ENCODE results near the gene SYNDIG1L.

SYNDIG1L gene

DNA sequence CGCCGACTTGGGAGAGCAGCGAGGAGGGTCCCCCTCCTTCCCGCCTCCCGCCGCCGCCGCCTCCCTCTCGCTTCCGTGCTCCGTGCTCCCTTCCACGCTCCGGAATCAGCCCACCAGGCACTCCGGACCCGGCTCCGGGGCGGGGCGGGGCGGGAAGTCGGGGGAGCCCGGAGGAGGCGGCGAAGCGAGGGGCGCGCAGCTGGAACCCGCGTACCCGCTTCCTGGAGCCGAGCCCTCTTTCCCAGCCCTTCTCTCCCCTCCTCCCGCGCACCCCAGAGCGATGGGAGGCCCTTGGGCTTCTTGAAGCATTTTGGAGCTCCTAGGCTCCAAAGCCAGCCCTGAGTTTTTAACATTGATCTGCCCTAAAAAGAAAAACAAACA, at the start of gene SYNDIG1L:
Gene SYNDIG1L, minus strand, starts transcription at position 9 of the 381 bp plus-strand sequence. CDS start 16,466 bp downstream, outside the sequence.
- H3K4me3 ChIP-seq (ENCODE audit: low read length), result peak within 1 kb of the TSS; percentile 45
- H3K27ac ChIP-seq (ENCODE audit: low read length), result no peak within 1 kb of the TSS
- H3K36me3 ChIP-seq (ENCODE audit: control insufficient read depth, low read depth, low read length), result no peaks in the 10 kb centered on the region
- H3K9me3 ChIP-seq (ENCODE audit: control insufficient read depth, low read depth, low read length), result no peaks in the 10 kb centered on the region
- H3K4me1 ChIP-seq (ENCODE audit: control insufficient read depth, low read depth, low read length), result peaks cover 41% of the 10 kb centered on the region
- peaks cover 10% of the 10 kb centered on the region for H3K27me3 ChIP-seq (ENCODE audit: control insufficient read depth, insufficient read depth, low read length)
- H3K9ac ChIP-seq (ENCODE audit: low read length), result no peak within 1 kb of the TSS

DNA sequence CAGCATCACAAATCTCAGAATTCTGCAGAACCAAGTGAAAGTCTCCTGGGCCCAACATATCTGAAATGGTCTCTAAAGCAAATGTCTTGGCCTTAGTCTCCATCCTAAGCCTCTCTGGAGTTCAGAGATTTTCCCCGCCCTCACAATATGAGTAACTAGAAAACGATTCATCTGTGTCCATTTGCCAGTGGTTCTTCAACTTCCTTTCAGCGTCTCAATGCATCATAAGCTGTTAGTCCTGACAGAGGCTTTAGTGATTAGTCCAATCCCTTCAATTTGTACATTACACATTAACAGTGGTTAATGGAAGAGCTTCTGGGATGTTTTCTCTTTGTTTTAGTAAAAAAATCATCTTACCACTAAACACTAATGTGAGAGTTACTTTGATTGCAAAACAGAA, 49.7 kb upstream of the SYNDIG1L start:
- no peak overlapping the region for H3K9ac ChIP-seq (ENCODE audit: low read length)
- H3K9me3 ChIP-seq (ENCODE audit: control insufficient read depth, low read depth, low read length), result no peaks in the 10 kb centered on the region
- H3K4me3 ChIP-seq (ENCODE audit: low read length), result no peak overlapping the region
- no peaks in the 10 kb centered on the region for H3K4me1 ChIP-seq (ENCODE audit: control insufficient read depth, low read depth, low read length)
- H3K27ac ChIP-seq (ENCODE audit: low read length), result no peak overlapping the region
- H3K27me3 ChIP-seq (ENCODE audit: control insufficient read depth, insufficient read depth, low read length), result no peaks in the 10 kb centered on the region
- peaks cover 17% of the 10 kb centered on the region for H3K36me3 ChIP-seq (ENCODE audit: control insufficient read depth, low read depth, low read length)

GRCh38 chr14:74474376-74474775, 48.4 kb upstream of the SYNDIG1L start:
- no peak overlapping the region for H3K27ac ChIP-seq (ENCODE audit: low read length)
- no peak overlapping the region for H3K9ac ChIP-seq (ENCODE audit: low read length)
- H3K27me3 ChIP-seq (ENCODE audit: control insufficient read depth, insufficient read depth, low read length), result no peaks in the 10 kb centered on the region
- no peaks in the 10 kb centered on the region for H3K4me1 ChIP-seq (ENCODE audit: control insufficient read depth, low read depth, low read length)
- no peaks in the 10 kb centered on the region for H3K9me3 ChIP-seq (ENCODE audit: control insufficient read depth, low read depth, low read length)
- peaks cover 5% of the 10 kb centered on the region for H3K36me3 ChIP-seq (ENCODE audit: control insufficient read depth, low read depth, low read length)
- H3K4me3 ChIP-seq (ENCODE audit: low read length), result no peak overlapping the region

- no peaks in the 10 kb centered on the region for H3K27me3 ChIP-seq (ENCODE audit: control insufficient read depth, insufficient read depth, low read length)
- peaks cover 5% of the 10 kb centered on the region for H3K36me3 ChIP-seq (ENCODE audit: control insufficient read depth, low read depth, low read length)
- H3K9ac ChIP-seq (ENCODE audit: low read length), result no peak overlapping the region
- no peak overlapping the region for H3K4me3 ChIP-seq (ENCODE audit: low read length)
- H3K27ac ChIP-seq (ENCODE audit: low read length), result no peak overlapping the region
- H3K9me3 ChIP-seq (ENCODE audit: control insufficient read depth, low read depth, low read length), result no peaks in the 10 kb centered on the region
- no peaks in the 10 kb centered on the region for H3K4me1 ChIP-seq (ENCODE audit: control insufficient read depth, low read depth, low read length)
Observed at GRCh38 chr14:74472601-74473000, 46.6 kb upstream of the SYNDIG1L start.

- no peaks in the 10 kb centered on the region for H3K9me3 ChIP-seq (ENCODE audit: control insufficient read depth, low read depth, low read length)
- no peaks in the 10 kb centered on the region for H3K27me3 ChIP-seq (ENCODE audit: control insufficient read depth, insufficient read depth, low read length)
- H3K36me3 ChIP-seq (ENCODE audit: control insufficient read depth, low read depth, low read length), result no peaks in the 10 kb centered on the region
- no peak overlapping the region for H3K4me3 ChIP-seq (ENCODE audit: low read length)
- no peak overlapping the region for H3K9ac ChIP-seq (ENCODE audit: low read length)
- no peaks in the 10 kb centered on the region for H3K4me1 ChIP-seq (ENCODE audit: control insufficient read depth, low read depth, low read length)
- no peak overlapping the region for H3K27ac ChIP-seq (ENCODE audit: low read length)
Observed at GRCh38 chr14:74469548-74470518, 43.8 kb upstream of the SYNDIG1L start.

DNA sequence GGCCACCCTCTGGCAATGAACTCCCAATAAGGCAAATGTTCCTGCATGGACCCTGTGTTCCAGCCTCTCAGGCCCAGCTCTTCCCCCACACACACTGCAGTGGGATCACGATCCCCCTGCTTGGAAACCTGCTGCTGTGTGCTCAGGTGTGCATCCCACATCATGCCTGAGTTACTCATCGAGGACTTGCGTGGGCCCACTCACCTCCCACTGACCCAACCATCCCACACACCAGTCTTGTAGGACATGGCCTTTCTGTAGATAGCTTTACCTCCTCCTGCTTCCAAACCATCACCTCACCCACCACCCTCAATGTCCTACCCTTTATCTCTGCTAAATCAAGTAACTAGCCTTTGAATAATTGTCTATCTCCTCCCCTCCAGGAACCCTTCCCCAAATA, 42.5 kb upstream of the SYNDIG1L start:
- H3K4me1 ChIP-seq (ENCODE audit: control insufficient read depth, low read depth, low read length), result no peaks in the 10 kb centered on the region
- H3K27ac ChIP-seq (ENCODE audit: low read length), result no peak overlapping the region
- no peak overlapping the region for H3K9ac ChIP-seq (ENCODE audit: low read length)
- no peak overlapping the region for H3K4me3 ChIP-seq (ENCODE audit: low read length)
- no peaks in the 10 kb centered on the region for H3K9me3 ChIP-seq (ENCODE audit: control insufficient read depth, low read depth, low read length)
- H3K27me3 ChIP-seq (ENCODE audit: control insufficient read depth, insufficient read depth, low read length), result no peaks in the 10 kb centered on the region
- H3K36me3 ChIP-seq (ENCODE audit: control insufficient read depth, low read depth, low read length), result no peaks in the 10 kb centered on the region

- H3K4me3 ChIP-seq (ENCODE audit: low read length), result no peak overlapping the region
- no peaks in the 10 kb centered on the region for H3K36me3 ChIP-seq (ENCODE audit: control insufficient read depth, low read depth, low read length)
- no peak overlapping the region for H3K27ac ChIP-seq (ENCODE audit: low read length)
- H3K27me3 ChIP-seq (ENCODE audit: control insufficient read depth, insufficient read depth, low read length), result no peaks in the 10 kb centered on the region
- no peaks in the 10 kb centered on the region for H3K4me1 ChIP-seq (ENCODE audit: control insufficient read depth, low read depth, low read length)
- no peaks in the 10 kb centered on the region for H3K9me3 ChIP-seq (ENCODE audit: control insufficient read depth, low read depth, low read length)
- no peak overlapping the region for H3K9ac ChIP-seq (ENCODE audit: low read length)
Observed at GRCh38 chr14:74465335-74465734, 39.3 kb upstream of the SYNDIG1L start.

- Histone ChIP-seq H3K27ac (ENCODE audit: low read length) (no peak overlapping the region), H3K4me3 (ENCODE audit: low read length) (no peak overlapping the region), H3K36me3 (ENCODE audit: control insufficient read depth, low read depth, low read length) (no peaks in the 10 kb centered on the region), H3K27me3 (ENCODE audit: control insufficient read depth, insufficient read depth, low read length) (no peaks in the 10 kb centered on the region), H3K9me3 (ENCODE audit: control insufficient read depth, low read depth, low read length) (no peaks in the 10 kb centered on the region), H3K4me1 (ENCODE audit: control insufficient read depth, low read depth, low read length) (no peaks in the 10 kb centered on the region), H3K9ac (ENCODE audit: low read length) (no peak overlapping the region)
Observed at GRCh38 chr14:74464785-74465184, 38.8 kb upstream of the SYNDIG1L start.

GRCh38 chr14:74463697-74464096, 37.7 kb upstream of the SYNDIG1L start:
- H3K4me3 ChIP-seq (ENCODE audit: low read length), result no peak overlapping the region
- no peaks in the 10 kb centered on the region for H3K4me1 ChIP-seq (ENCODE audit: control insufficient read depth, low read depth, low read length)
- H3K9me3 ChIP-seq (ENCODE audit: control insufficient read depth, low read depth, low read length), result no peaks in the 10 kb centered on the region
- no peak overlapping the region for H3K9ac ChIP-seq (ENCODE audit: low read length)
- no peak overlapping the region for H3K27ac ChIP-seq (ENCODE audit: low read length)
- no peaks in the 10 kb centered on the region for H3K27me3 ChIP-seq (ENCODE audit: control insufficient read depth, insufficient read depth, low read length)
- no peaks in the 10 kb centered on the region for H3K36me3 ChIP-seq (ENCODE audit: control insufficient read depth, low read depth, low read length)

DNA sequence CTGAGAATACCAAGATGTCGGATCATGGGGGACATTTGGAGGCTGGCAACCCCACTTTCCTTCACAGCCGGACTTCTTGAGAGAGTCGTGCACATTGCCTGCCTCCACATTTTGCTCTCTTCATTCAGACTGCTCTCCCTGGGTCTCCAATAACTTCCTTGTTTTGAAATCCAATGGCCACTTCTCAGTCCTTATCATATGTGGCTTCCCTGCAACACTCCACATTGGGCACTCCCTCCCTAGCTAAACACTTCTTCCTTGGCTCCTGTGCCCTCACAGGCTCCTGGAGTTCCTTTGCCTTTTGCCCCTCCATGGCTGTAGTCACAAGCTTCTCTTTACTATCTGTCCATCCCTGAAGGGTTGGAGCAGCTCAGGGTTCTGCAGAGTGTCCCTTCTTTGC, 37.0 kb upstream of the SYNDIG1L start:
- Histone ChIP-seq H3K36me3 (ENCODE audit: control insufficient read depth, low read depth, low read length) (no peaks in the 10 kb centered on the region), H3K9ac (ENCODE audit: low read length) (no peak overlapping the region), H3K4me3 (ENCODE audit: low read length) (no peak overlapping the region), H3K27ac (ENCODE audit: low read length) (no peak overlapping the region), H3K27me3 (ENCODE audit: control insufficient read depth, insufficient read depth, low read length) (no peaks in the 10 kb centered on the region), H3K4me1 (ENCODE audit: control insufficient read depth, low read depth, low read length) (no peaks in the 10 kb centered on the region), H3K9me3 (ENCODE audit: control insufficient read depth, low read depth, low read length) (no peaks in the 10 kb centered on the region)

DNA sequence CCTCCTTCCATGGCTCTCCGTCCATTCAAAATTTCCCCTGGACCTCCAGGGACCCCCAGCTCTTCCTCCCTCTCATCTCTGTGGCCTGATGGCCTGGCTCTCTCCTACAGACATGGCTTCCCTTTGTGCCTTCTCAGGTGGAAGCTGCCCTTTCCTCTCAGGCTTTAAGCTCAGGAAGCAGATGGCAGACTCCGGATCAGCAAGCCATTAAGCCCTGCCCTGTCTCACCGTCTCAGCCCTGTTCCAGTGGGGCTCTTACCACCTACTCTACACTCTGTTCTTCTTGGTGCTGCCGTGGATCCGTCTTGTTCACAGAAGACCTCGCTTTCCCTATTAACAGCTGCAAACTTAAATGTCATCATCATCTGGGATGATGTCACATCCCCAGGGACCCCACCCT, 34.0 kb upstream of the SYNDIG1L start:
- Histone ChIP-seq H3K27ac (ENCODE audit: low read length) (no peak overlapping the region), H3K4me1 (ENCODE audit: control insufficient read depth, low read depth, low read length) (no peaks in the 10 kb centered on the region)

More for the DNA sequence above, 34.0 kb upstream of the SYNDIG1L start:
- Histone ChIP-seq H3K4me3 (ENCODE audit: low read length) (no peak overlapping the region), H3K9me3 (ENCODE audit: control insufficient read depth, low read depth, low read length) (no peaks in the 10 kb centered on the region), H3K27me3 (ENCODE audit: control insufficient read depth, insufficient read depth, low read length) (no peaks in the 10 kb centered on the region), H3K36me3 (ENCODE audit: control insufficient read depth, low read depth, low read length) (no peaks in the 10 kb centered on the region), H3K9ac (ENCODE audit: low read length) (no peak overlapping the region)

Measured in iPS-18a (cell line).